ENCODE results near the gene P2RX2. TPM values are rescaled to one million over a fixed set of nuclear protein-coding genes. Genes with fewer than 3 reads are reported as not detected.
A peak's percentile ranks its signal among the peaks of the same experiment; 100 is the strongest.

The P2RX2 gene
- total RNA-seq, 1 experiment from 2014 or later, result not detected

GRCh38 chr12:132635076-132635955 is 16.7 kb downstream of the P2RX2 start:
- Histone ChIP-seq H3K4me3 (no peak overlapping the region), H3F3A (ENCODE audit: insufficient read depth, low read depth) (no peaks in the 10 kb centered on the region; the same call in 1 of the 2 replicates), H3K79me2 (ENCODE audit: low read depth) (no peaks in the 10 kb centered on the region), H3K9me3 (ENCODE audit: insufficient read depth, low read depth) (no peaks in the 10 kb centered on the region), H2AFZ (no peak overlapping the region), H3K9me2 (ENCODE audit: insufficient read depth) (no peaks in the 10 kb centered on the region), H4K20me1 (ENCODE audit: insufficient read depth) (no peaks in the 10 kb centered on the region), H3K4me1 (replicated peaks; ENCODE audit: insufficient read depth) (no peaks in the 10 kb centered on the region), H3K4me2 (no peak overlapping the region), H3K27ac (no peak overlapping the region), H3K27me3 (ENCODE audit: insufficient read depth, low read depth) (no peaks in the 10 kb centered on the region), H3K36me3 (ENCODE audit: low read depth) (peaks cover 12% of the 10 kb centered on the region)
- ChIA-PET POLR2A (ENCODE audit: unreplicated experiment) (interaction anchor here (0.5 kb wide), 1 partner anchor 704 kb away, joined by 6 read pairs; no protein-coding TSS in a partner anchor), CTCF (no interaction called here)
- no TSS peak for BruUV-seq (replicated peaks)
- intact Hi-C loops (cut with micrococcal nuclease; ENCODE audit: unreplicated experiment), result no loop called here
- TF ChIP-seq CTCF (conservative IDR thresholded peaks at IDR 0.05) (no peak), EZH2 (IDR thresholded peaks at IDR 0.05; ENCODE audit: low read depth) (no peak)
- no peak for DNase-seq

GRCh38 chr12:132637811-132638210 is 19.2 kb downstream of the P2RX2 start:
- Histone ChIP-seq H3F3A (ENCODE audit: insufficient read depth, low read depth) (no peaks in the 10 kb centered on the region; the same call in 1 of the 2 replicates), H3K36me3 (ENCODE audit: low read depth) (peaks cover 6% of the 10 kb centered on the region; the same call in 1 of the 2 replicates), H3K4me3 (no peak overlapping the region), H3K9me3 (ENCODE audit: insufficient read depth, low read depth) (no peaks in the 10 kb centered on the region), H3K27me3 (ENCODE audit: insufficient read depth, low read depth) (no peaks in the 10 kb centered on the region), H3K4me1 (replicated peaks; ENCODE audit: insufficient read depth) (no peaks in the 10 kb centered on the region), H3K27ac (no peak overlapping the region), H3K79me2 (ENCODE audit: low read depth) (no peaks in the 10 kb centered on the region), H4K20me1 (ENCODE audit: insufficient read depth) (no peaks in the 10 kb centered on the region), H3K4me2 (no peak overlapping the region), H2AFZ (no peak overlapping the region), H3K9me2 (ENCODE audit: insufficient read depth) (no peaks in the 10 kb centered on the region)
- ChIA-PET POLR2A (ENCODE audit: unreplicated experiment) (no interaction called here), CTCF (no interaction called here)
- intact Hi-C loops (cut with micrococcal nuclease; ENCODE audit: unreplicated experiment), result loop anchor here (1.0 kb wide), 1 partner anchor 38 kb away; no protein-coding TSS in a partner anchor
- no peak for TF ChIP-seq EZH2 (IDR thresholded peaks at IDR 0.05; ENCODE audit: low read depth)
- no peak for TF ChIP-seq CTCF (conservative IDR thresholded peaks at IDR 0.05)
- no TSS peak for BruUV-seq (replicated peaks)
- DNase-seq, result no peak

- peak in 1 of 2 experiments; percentile 41 for DNase-seq
These were observed 20.2 kb downstream of the P2RX2 start for GRCh38 chr12:132638541-132639408.

More at GRCh38 chr12:132638541-132639408, 20.2 kb downstream of the P2RX2 start:
- intact Hi-C loops (cut with micrococcal nuclease; ENCODE audit: unreplicated experiment), result loop anchor here (1.0 kb wide), 1 partner anchor 38 kb away; no protein-coding TSS in a partner anchor
- Histone ChIP-seq H3K27ac (no peak overlapping the region), H3K4me1 (replicated peaks; ENCODE audit: insufficient read depth) (no peaks in the 10 kb centered on the region), H3K4me3 (no peak overlapping the region), H3K4me2 (no peak overlapping the region), H2AFZ (no peak overlapping the region), H3K27me3 (ENCODE audit: insufficient read depth, low read depth) (no peaks in the 10 kb centered on the region), H3K9me2 (ENCODE audit: insufficient read depth) (no peaks in the 10 kb centered on the region), H3K36me3 (ENCODE audit: low read depth) (peaks cover 6% of the 10 kb centered on the region; the same call in 1 of the 2 replicates), H3F3A (ENCODE audit: insufficient read depth, low read depth) (no peaks in the 10 kb centered on the region; the same call in 1 of the 2 replicates), H4K20me1 (ENCODE audit: insufficient read depth) (no peaks in the 10 kb centered on the region), H3K9me3 (ENCODE audit: insufficient read depth, low read depth) (no peaks in the 10 kb centered on the region), H3K79me2 (ENCODE audit: low read depth) (no peaks in the 10 kb centered on the region)
- TF ChIP-seq EZH2 (IDR thresholded peaks at IDR 0.05; ENCODE audit: low read depth) (no peak), CTCF (conservative IDR thresholded peaks at IDR 0.05) (peak; percentile 83)
- CTCF ChIA-PET, result interaction anchor here (0.5 to 0.6 kb wide), 2 partner anchors 231 to 485 kb away, joined by 3 to 13 read pairs; no protein-coding TSS in a partner anchor
- POLR2A ChIA-PET (ENCODE audit: unreplicated experiment), result no interaction called here
- no TSS peak for BruUV-seq (replicated peaks)

Measured in PC-9 (cell line).